Liver (tissue), 9 donors: ENCODE measurements around the gene DICER1. TPM values are rescaled to one million over a fixed set of nuclear protein-coding genes. Genes with fewer than 3 reads are reported as not detected.
"Not testable (repeated sequence)": the region's sequence is repeated elsewhere in the genome, so short reads cannot be mapped to it uniquely, and the experiment has no call there.

Experiments used
- DNase-seq: peaks from one replicate; pipeline ENCODE4 v3.0.0-alpha.2; 2017; ENCODE audit warnings: low spot score
- H3K27ac ChIP-seq, 2 donors: one replicate each; pipeline ENCODE4 v1.7.0; 2013; ENCODE audit warnings: inconsistent platforms in 2 of 2, low read length in 2 of 2, control low read depth in 1 of 2, low read depth in 1 of 2, mild to moderate bottlenecking in 1 of 2
- H3K27me3 ChIP-seq, 4 donors: one replicate each; pipeline versions ENCODE4 v1.6.1 to v1.7.0; 2013; ENCODE audit warnings: low read length in 3 of 4, inconsistent platforms in 1 of 4, mild to moderate bottlenecking in 1 of 4, moderate library complexity in 1 of 4; ENCODE audit not compliant: control insufficient read depth in 4 of 4, insufficient read depth in 4 of 4
- H3K36me3 ChIP-seq, 4 donors: one replicate each; pipeline versions ENCODE4 v1.6.1 to v1.7.0; 2013; ENCODE audit warnings: low read length in 3 of 4, mild to moderate bottlenecking in 3 of 4, low read depth in 1 of 4, moderate library complexity in 1 of 4; ENCODE audit not compliant: control insufficient read depth in 4 of 4, insufficient read depth in 3 of 4
- H3K4me1 ChIP-seq, 4 donors: one replicate each; pipeline versions ENCODE4 v1.6.1 to v1.7.0; 2013; ENCODE audit warnings: low read length in 3 of 4, mild to moderate bottlenecking in 3 of 4, moderate library complexity in 1 of 4; ENCODE audit not compliant: control insufficient read depth in 4 of 4, insufficient read depth in 4 of 4
- H3K4me3 ChIP-seq, 3 donors: one replicate each; pipeline versions ENCODE4 v1.6.1 to v1.7.0; 2013; ENCODE audit warnings: low read length in 3 of 3, control low read depth in 1 of 3, low read depth in 1 of 3, mild to moderate bottlenecking in 1 of 3
- H3K9ac ChIP-seq, 2 donors: one replicate each; pipeline ENCODE4 v1.7.0; 2013; ENCODE audit warnings: low read length in 2 of 2, mild to moderate bottlenecking in 2 of 2, moderate library complexity in 2 of 2, control low read depth in 1 of 2, low read depth in 1 of 2
- H3K9me3 ChIP-seq, 4 donors: one replicate each; pipeline versions ENCODE4 v1.6.1 to v1.7.0; 2013; ENCODE audit warnings: low read length in 3 of 4; ENCODE audit not compliant: control insufficient read depth in 4 of 4
- ATF3 ChIP-seq: IDR thresholded peaks from 2 replicates; pipeline ENCODE4 v1.6.1; 2016; ENCODE audit warnings: antibody characterized with exemption
- FOXA2 ChIP-seq: IDR thresholded peaks from 2 replicates; pipeline ENCODE4 v1.6.1; 2016; ENCODE audit warnings: antibody characterized with exemption
- HNF4A ChIP-seq, 2 donors: conservative IDR thresholded peaks; 2 replicates each; pipeline ENCODE4 v1.6.1; 2016; ENCODE audit warnings: antibody characterized with exemption in 2 of 2, mild to moderate bottlenecking in 2 of 2
- JUND ChIP-seq, 2 donors: IDR thresholded peaks; 2 replicates each; pipeline ENCODE4 v1.6.1; 2016; ENCODE audit warnings: antibody characterized with exemption in 2 of 2
- REST ChIP-seq: IDR thresholded peaks from 2 replicates; pipeline ENCODE4 v1.6.1; 2016; ENCODE audit warnings: antibody characterized with exemption, mild to moderate bottlenecking
- RXRA ChIP-seq, 2 donors: IDR thresholded peaks; 2 replicates each; pipeline ENCODE4 v1.6.1; 2017 to 2018; ENCODE audit warnings: antibody characterized with exemption in 2 of 2, mild to moderate bottlenecking in 1 of 2
- SP1 ChIP-seq: IDR thresholded peaks from 2 replicates; pipeline ENCODE4 v1.6.1; 2018; ENCODE audit warnings: antibody characterized with exemption, mild to moderate bottlenecking
- TAF1 ChIP-seq: conservative IDR thresholded peaks from 2 replicates; pipeline ENCODE4 v1.6.1; 2016; ENCODE audit warnings: antibody characterized with exemption, mild to moderate bottlenecking
- ZBTB33 ChIP-seq: IDR thresholded peaks from 2 replicates; pipeline ENCODE4 v1.6.1; 2016; ENCODE audit warnings: antibody characterized with exemption
- WGBS: extraction: QIAGEN DNeasy Blood & Tissue Kit; methylation state at CpG from one replicate; pipeline ENCODE4 v1.1.7; 2013; 5-methylcytosine and 5-hydroxymethylcytosine counted together
- polyA plus RNA-seq, 2 donors: library from polyadenylated mRNA; stranded (reverse) in 1 of 2; unstranded in 1 of 2; fragments of 200-250 nt in 1 of 2; fragments of >200 nt in 1 of 2; fragmentation: Nextera tagmentation in 1 of 2; extraction: Ambion mirVana in 1 of 2; gene quantifications; one replicate each; pipeline versions ENCODE4 v1.2.1 to v1.2.3, GENCODE V29; 2013 to 2015
- total RNA-seq, 2 donors: library from RNA; depleted of rRNA; stranded (reverse); fragments of >200 nt; gene quantifications; one replicate each; pipeline ENCODE4 v1.2.3, GENCODE V29; 2014
- donor health status: healthy.
- donor health status: healthy.
- donor health status: healthy.
- donor health status: healthy.
- donor health status: healthy.

Gene DICER1
- total and polyA plus RNA-seq, 4 donors = 7.5 to 43.6 (median 20.3) TPM

GRCh38 chr14:95138876-95139275, 18.5 kb downstream of the DICER1 start (continued):
- TF ChIP-seq ZBTB33 = no peak

- not testable (repeated sequence) for H3K9ac ChIP-seq, H3K9me3 ChIP-seq, H3K36me3 ChIP-seq, DNase-seq, H3K27ac ChIP-seq, H3K4me3 ChIP-seq, H3K27me3 ChIP-seq
- peaks cover 7 to 24% (median 10%) of the 10 kb centered on the region in 4 donors for H3K4me1 ChIP-seq
- WGBS = 81% methylated on average over 4 of the region's 5 CpGs
These were observed 18.9 kb downstream of the DICER1 start for GRCh38 chr14:95138455-95138854.

GRCh38 chr14:95137804-95138167, 19.5 kb downstream of the DICER1 start:
- H3K36me3 ChIP-seq = peaks cover 0 to 1% (median 0%) of the 10 kb centered on the region in 4 donors
- no peak overlapping the region for H3K4me3 ChIP-seq
- H3K4me1 ChIP-seq = peaks cover 4 to 20% (median 9%) of the 10 kb centered on the region in 4 donors
- no peak for TF ChIP-seq REST
- peak overlapping the region in 1 of 2 donors; percentile 16 for H3K27ac ChIP-seq
- no peak overlapping the region for H3K9ac ChIP-seq
- H3K27me3 ChIP-seq = no peaks in the 10 kb centered on the region
- no peaks in the 10 kb centered on the region for H3K9me3 ChIP-seq
- DNase-seq = no peak
- WGBS = 65% methylated on average over 5 of the region's 5 CpGs

GRCh38 chr14:95137164-95137803, 20.0 kb downstream of the DICER1 start:
- Histone ChIP-seq H3K36me3 (peaks cover 0 to 6% (median 0%) of the 10 kb centered on the region in 4 donors), H3K27ac (peak overlapping the region in 1 of 2 donors; percentile 16), H3K27me3 (no peaks in the 10 kb centered on the region), H3K4me1 (peaks cover 4 to 20% (median 8%) of the 10 kb centered on the region in 4 donors), H3K9ac (no peak overlapping the region), H3K4me3 (no peak overlapping the region), H3K9me3 (no peaks in the 10 kb centered on the region)
- no peak for TF ChIP-seq JUND (IDR thresholded peaks at IDR 0.05)
- no peak for TF ChIP-seq REST
- TF ChIP-seq TAF1 = no peak
- TF ChIP-seq RXRA (IDR thresholded peaks at IDR 0.05) = no peak
- no peak for TF ChIP-seq SP1
- no peak for TF ChIP-seq FOXA2
- TF ChIP-seq ATF3 = no peak
- TF ChIP-seq HNF4A (conservative IDR thresholded peaks at IDR 0.05) = no peak
- no peak for DNase-seq
